Heart left ventricle (tissue), 13 donors: ENCODE data around the gene BCORL1.

ENCODE experiments used
- POLR2A ChIP-seq, 2 donors: fragments of 450-650 bp; IDR thresholded peaks; one replicate each; pipeline ENCODE4 v1.6.1; 2017; ENCODE audit warnings: antibody characterized with exemption in 2 of 2, mild to moderate bottlenecking in 2 of 2, moderate library complexity in 2 of 2
- TF ChIP-seq, protein P1 (sequence below), 12 donors: fragments of 200-600 bp; sonication (generic) in 4 of 12; IDR thresholded peaks; one replicate each; pipeline versions ENCODE4 v1.5.0 to v1.8.0; 2018 to 2022; ENCODE audit warnings: antibody characterized with exemption in 12 of 12, mild to moderate bottlenecking in 5 of 12
- donor health status: ischemic (EF 13 %, LVEDD 7.1; RV severe dilation, severe dysfunction).
- donor health status: DM: no; HTN: yes; CAD: no.
- donor health status: DM: no; HTN: no; CAD: no.
- donor health status: ischemic (EF 25% LVEDD 6.9; RV normal size, moderate dysfunction).
- donor health status: ischemic (EF 25% LVEDD 5.7; RV mildly dilated, moderate dysfunction).
- donor health status: ischemic (EF 35%, LVEDD 5.7; RV mildly dilated, moderate dysfunction).
- donor health status: nonischemic (EF 11% LVEDD 7.7; RV severe dilation, severe dysfunction).
- donor health status: DM: yes; HTN: yes; CAD: no.
- donor health status: PGD.
- donor health status: ischemic (EF 29% LVEDD 5.4; RV normal size, mild dysfunction).
- donor health status: nonischemic (EF 23%, LVEDD 6.1; RV moderate dilation, normal function).

DNA sequence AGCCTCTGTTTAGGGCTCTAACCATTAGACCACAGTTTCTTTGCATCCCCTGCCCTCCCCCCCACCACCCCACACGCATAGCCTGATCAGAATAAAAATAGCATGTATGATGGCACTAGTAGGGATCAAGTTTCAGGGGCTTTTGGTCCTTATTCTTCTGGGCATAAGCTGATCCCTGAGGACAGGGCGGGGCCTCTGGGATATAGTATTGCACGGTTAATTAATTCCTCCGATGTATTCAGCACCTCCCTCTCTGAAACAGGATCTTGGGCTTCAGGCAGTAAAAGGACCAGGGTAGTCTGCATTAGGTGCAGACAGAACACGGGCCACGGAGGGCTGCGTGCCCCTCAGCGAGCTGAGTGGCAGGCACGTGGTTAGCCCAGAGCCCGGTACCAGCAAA lies 70.8 kb downstream of the BCORL1 start:
- no peak for TF ChIP-seq POLR2A (IDR thresholded peaks at IDR 0.05)
- TF ChIP-seq, protein P1, sequence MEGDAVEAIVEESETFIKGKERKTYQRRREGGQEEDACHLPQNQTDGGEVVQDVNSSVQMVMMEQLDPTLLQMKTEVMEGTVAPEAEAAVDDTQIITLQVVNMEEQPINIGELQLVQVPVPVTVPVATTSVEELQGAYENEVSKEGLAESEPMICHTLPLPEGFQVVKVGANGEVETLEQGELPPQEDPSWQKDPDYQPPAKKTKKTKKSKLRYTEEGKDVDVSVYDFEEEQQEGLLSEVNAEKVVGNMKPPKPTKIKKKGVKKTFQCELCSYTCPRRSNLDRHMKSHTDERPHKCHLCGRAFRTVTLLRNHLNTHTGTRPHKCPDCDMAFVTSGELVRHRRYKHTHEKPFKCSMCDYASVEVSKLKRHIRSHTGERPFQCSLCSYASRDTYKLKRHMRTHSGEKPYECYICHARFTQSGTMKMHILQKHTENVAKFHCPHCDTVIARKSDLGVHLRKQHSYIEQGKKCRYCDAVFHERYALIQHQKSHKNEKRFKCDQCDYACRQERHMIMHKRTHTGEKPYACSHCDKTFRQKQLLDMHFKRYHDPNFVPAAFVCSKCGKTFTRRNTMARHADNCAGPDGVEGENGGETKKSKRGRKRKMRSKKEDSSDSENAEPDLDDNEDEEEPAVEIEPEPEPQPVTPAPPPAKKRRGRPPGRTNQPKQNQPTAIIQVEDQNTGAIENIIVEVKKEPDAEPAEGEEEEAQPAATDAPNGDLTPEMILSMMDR (IDR thresholded peaks at IDR 0.05) = no peak
